C4-2B (cell line): ENCODE data around the gene NSRP1.

Experiments used
- H3K27ac ChIP-seq: fragments of 450-650 bp; 2 replicates; pipeline ENCODE4 v1.5.1; 2017
- ZFX ChIP-seq: fragments of 450-650 bp; IDR thresholded peaks from 2 replicates; pipeline ENCODE4 v1.6.1; 2017
- TF ChIP-seq, protein P1 (sequence below): fragments of 450-650 bp; conservative IDR thresholded peaks from 2 replicates; pipeline ENCODE4 v1.5.1; 2017; ENCODE audit warnings: mild to moderate bottlenecking

NSRP1 gene

DNA sequence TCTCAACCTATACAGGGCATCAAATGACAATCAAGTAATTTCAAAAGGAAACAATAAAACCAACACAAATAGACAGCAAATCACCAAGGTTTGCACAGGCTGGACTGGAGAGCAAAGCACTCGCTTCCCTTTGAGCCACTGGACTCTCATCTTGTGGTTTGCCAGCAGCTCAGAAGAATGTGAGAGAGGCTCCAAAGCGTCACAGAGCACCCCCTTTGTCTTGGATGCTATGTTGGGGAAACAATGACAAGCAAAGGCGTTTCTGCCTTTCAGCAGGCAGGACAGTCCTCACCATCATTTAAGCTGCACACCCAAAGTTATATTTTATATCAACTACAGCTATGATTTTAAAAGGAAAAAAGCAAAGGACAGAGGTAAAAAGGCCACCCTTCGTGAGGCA, 105.6 kb downstream of the NSRP1 start:
- H3K27ac ChIP-seq: no peak overlapping the region
- TF ChIP-seq, protein P1, sequence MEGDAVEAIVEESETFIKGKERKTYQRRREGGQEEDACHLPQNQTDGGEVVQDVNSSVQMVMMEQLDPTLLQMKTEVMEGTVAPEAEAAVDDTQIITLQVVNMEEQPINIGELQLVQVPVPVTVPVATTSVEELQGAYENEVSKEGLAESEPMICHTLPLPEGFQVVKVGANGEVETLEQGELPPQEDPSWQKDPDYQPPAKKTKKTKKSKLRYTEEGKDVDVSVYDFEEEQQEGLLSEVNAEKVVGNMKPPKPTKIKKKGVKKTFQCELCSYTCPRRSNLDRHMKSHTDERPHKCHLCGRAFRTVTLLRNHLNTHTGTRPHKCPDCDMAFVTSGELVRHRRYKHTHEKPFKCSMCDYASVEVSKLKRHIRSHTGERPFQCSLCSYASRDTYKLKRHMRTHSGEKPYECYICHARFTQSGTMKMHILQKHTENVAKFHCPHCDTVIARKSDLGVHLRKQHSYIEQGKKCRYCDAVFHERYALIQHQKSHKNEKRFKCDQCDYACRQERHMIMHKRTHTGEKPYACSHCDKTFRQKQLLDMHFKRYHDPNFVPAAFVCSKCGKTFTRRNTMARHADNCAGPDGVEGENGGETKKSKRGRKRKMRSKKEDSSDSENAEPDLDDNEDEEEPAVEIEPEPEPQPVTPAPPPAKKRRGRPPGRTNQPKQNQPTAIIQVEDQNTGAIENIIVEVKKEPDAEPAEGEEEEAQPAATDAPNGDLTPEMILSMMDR: no peak
- TF ChIP-seq ZFX: no peak

DNA sequence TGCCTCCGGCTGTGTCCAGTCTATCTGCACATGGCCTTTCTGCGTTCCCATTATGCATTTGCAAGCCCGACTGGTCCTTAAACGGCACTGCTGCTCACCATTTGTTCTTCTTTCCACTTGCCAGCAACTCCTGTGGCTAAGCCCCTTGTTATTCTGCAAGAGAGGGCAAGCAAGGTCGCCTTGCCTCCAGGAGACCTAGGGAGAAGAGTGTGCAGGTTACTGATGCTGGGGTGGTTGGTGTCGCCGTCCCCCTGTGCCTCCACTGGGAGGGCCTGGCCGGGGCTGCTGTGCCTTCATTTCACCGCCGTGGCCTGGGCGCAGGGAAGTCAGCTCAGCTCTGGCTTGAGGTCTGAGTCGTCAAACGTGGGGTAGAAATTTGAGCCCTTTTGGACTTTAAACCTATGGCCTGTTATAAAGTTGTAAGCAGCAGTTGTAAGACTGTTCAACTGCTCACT, 106.1 kb downstream of the NSRP1 start:
- TF ChIP-seq ZFX: no peak
- TF ChIP-seq, protein P1: no peak
- H3K27ac ChIP-seq: no peak overlapping the region

DNA sequence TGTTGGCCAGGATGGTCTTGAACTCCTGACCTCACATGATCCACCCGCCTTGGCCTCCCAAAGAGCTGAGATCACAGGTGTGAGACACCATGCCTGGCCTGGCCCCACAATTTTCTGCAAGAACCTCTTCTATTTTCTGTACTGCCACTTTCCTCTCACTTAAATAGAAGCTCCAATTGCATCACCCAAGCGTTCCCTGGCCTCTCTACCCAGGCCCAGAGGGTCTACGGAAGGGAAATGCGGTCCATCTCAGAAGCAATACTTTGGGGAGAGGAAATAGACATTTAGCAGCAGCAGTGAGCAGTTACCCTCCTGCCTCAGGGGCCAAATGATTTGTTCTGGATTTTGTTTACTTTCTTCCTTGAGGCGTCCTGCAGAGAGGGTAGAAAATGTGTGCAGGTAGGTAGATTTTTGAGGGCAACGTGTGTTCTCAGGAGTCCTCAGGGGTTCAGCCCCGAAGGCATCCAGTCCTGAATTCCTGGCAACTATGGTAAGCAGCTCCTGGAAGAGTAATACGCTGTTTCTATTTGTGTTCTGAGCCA, 107.9 kb downstream of the NSRP1 start:
- no peak overlapping the region for H3K27ac ChIP-seq
- TF ChIP-seq, protein P1: no peak
- TF ChIP-seq ZFX: no peak

DNA sequence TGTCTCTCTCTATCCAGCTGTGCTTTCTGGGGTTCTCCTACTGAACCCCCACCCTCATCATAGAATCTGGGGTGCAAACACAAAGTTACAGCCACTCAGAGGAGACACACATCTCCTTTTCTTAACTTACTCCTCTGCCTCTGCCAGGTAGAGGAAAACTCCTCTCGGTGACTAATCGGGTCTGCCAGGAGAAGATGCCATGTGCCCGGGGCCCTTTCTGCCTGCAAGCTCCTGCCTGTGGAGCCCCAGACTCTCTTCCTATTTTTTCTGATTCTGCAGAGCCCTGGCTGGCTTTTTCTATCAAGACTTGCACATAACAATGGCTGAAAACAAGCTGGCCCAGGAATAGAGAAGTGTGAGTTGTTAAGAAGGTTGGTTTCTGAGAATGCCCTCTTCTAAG, 108.5 kb downstream of the NSRP1 start:
- no peak overlapping the region for H3K27ac ChIP-seq
- TF ChIP-seq, protein P1: no peak
- TF ChIP-seq ZFX: no peak

DNA sequence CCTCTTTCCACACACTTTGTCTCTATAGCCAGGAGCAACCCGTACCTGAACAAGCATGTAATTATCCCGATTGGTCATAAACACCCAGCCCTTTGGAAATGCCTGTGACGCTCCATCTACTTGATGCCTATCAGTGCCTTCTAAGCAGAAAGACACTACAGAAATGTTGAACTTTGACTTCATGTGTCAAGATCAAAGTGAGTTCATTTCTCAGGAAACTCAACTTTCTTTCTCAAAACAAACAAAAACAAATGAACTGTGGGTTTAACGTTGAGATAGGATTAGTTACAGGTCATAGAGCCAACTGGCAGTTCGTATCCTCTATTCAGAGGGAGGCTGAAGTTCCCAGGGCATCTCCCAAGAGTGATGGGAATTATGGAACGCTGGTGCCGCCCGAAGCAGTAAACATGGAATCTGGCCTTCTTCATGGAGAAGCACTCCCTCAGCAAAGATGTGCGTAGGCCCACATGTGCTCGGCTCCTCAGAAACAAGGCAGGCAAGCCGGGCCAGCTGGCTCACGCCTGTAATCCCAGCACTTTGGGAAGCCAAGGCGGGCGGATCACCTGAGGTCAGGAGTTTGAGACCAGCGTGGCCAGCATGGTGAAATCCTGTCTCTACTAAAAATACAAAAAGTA, 109.4 kb downstream of the NSRP1 start:
- no peak overlapping the region for H3K27ac ChIP-seq
- TF ChIP-seq, protein P1: no peak
- TF ChIP-seq ZFX: no peak

DNA sequence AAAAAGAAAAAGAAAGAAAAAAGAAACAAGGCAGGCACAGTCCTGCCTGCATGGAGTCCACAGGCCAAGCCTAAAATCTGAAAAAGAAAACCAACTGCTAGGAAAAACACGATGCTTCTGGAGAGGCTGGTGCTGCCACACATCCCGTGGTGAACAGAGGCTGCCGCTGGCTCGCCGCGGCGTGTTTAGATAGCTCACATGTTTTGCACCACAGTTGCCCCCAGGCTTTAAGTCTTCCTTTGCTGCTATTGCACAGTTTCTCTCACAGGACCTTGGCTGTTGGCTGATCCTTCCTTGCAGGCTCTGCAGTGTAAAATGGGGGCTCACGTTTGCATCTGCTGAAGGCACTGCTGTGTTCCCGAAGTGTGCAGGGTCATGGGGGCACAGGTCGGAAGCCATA, 110.3 kb downstream of the NSRP1 start:
- H3K27ac ChIP-seq: no peak overlapping the region
- TF ChIP-seq, protein P1: no peak
- no peak for TF ChIP-seq ZFX

DNA sequence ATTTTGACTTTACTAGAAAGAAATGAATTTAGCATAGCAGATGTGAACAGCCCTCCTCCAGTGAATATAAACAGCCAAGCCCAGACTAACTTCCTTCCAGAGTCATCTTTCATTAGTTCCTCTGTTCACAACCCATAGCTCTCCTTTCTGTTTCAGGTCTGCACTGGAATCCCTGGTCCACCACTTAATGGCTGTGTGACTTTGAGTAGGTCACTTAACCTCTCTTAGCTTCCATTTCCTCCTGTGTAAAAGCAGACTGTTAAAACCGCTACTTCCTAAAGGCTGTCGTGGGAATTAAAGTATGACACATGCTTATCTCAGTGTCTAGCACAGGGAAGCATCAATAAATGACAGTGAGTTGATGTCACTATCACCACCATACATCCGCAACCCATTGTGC, 111.4 kb downstream of the NSRP1 start:
- no peak for TF ChIP-seq ZFX
- TF ChIP-seq, protein P1: no peak
- H3K27ac ChIP-seq: no peak overlapping the region
